Motor neuron (in vitro differentiated cells): ENCODE results near the gene FKRP. TPM values are rescaled to one million over a fixed set of nuclear protein-coding genes. Genes with fewer than 3 reads are reported as not detected.
"Not testable (repeated sequence)": the region's sequence is repeated elsewhere in the genome, so short reads cannot be mapped to it uniquely, and the experiment has no call there.

Experiments used
- ATAC-seq, 8 experiments: fragments of 200-7000 bp; cut with Tn5 transposase; replicated peaks in 6 of 8; 2 replicates each; pipeline ENCODE4 v1.8.0; 2021; ENCODE audit warnings: mild to moderate bottlenecking in 8 of 8, moderate library complexity in 8 of 8
- H3K27ac ChIP-seq, 2 donors: fragments of 250-450 bp; sonication (Bioruptor Pico); 2 replicates each; pipeline ENCODE4 v1.9.0; 2021; ENCODE audit warnings: antibody characterized with exemption in 2 of 2, mild to moderate bottlenecking in 2 of 2, moderate library complexity in 1 of 2
- H3K4me1 ChIP-seq, 2 donors: fragments of 250-450 bp; sonication (Bioruptor Pico); replicated peaks in 1 of 2; 2 replicates each; pipeline ENCODE4 v1.6.1; 2021; ENCODE audit warnings: antibody characterized with exemption in 2 of 2, mild to moderate bottlenecking in 2 of 2, moderate library complexity in 1 of 2
- H3K4me3 ChIP-seq, 5 donors: fragments of 250-450 bp; sonication (Bioruptor Pico); 2 replicates each; pipeline ENCODE4 v1.9.0; 2021; ENCODE audit warnings: antibody characterized with exemption in 5 of 5, mild to moderate bottlenecking in 5 of 5, moderate library complexity in 4 of 5
- WGBS, 10 experiments: fragments of 450-650 bp; shearing (Covaris generic); methylation state at CpG; one replicate each; pipeline ENCODE4 v1.0.0; 2022; 5-methylcytosine and 5-hydroxymethylcytosine counted together
- in situ Hi-C, 9 experiments: fragments of 400-800 bp; cut with MboI; loops; one replicate each; pipeline ENCODE4 v1.15.0; 2021; ENCODE audit warnings: low sequenced_read_pairs in 9 of 9, low pct_unique_long_range_greater_than_20kb in 2 of 9; ENCODE audit not compliant: unreplicated experiment in 9 of 9
- total RNA-seq, 8 experiments: library from RNA; unstranded; fragments of 300-600 nt; gene quantifications; 2 replicates each; pipeline versions ENCODE4 v1.2.3 to v1.2.4, GENCODE V29; 2022

Gene FKRP
- total RNA-seq, 8 experiments from 2014 or later: 10.7 to 32.8 (median 19.1) TPM

GRCh38 chr19:46759817-46760333 lies 14.0 kb downstream of the FKRP start:
- no peaks in the 10 kb centered on the region for H3K4me1 ChIP-seq
- 0 to 100% (median 74%) methylated on average over 1 to 4 of the region's 7 CpGs; no CpG with 5 or more reads in 4 of the 10 experiments for WGBS, 10 experiments
- in situ Hi-C loops: loop anchor here in 3 of 9 experiments (10.0 to 25.0 kb wide), 2 partner anchors 75 to 227 kb away; no protein-coding TSS in a partner anchor
- peak in 3 of 8 experiments; percentile 85 to 89 (median 89) for ATAC-seq
- no peak overlapping the region for H3K4me3 ChIP-seq
- H3K27ac ChIP-seq: no peak overlapping the region

DNA sequence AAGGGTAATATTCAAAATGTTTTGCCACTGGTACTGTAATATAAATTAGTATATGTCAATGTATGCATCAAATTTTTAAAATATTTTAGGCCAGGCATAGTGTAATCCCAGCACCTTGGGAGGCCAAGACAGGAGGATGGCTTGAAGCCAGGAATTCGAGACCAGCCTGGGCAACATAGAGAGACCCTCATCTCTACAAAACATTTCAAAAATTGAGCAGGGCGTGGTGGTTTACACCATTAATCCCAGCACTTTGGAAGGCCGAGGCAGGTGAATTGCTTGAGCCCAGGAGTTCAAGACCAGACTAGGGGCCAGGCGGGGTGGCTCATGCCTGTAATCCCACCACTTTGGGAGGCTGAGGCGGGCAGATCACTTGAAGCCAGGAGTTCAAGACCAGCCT lies 14.5 kb downstream of the FKRP start:
- Histone ChIP-seq H3K27ac (no peak overlapping the region), H3K4me3 (no peak overlapping the region), H3K4me1 (no peaks in the 10 kb centered on the region)
- in situ Hi-C loops: loop anchor here in 1 of 9 experiments (25.0 kb wide), 1 partner anchor 227 kb away; no protein-coding TSS in a partner anchor
- WGBS, 10 experiments: 63 to 100% (median 98%) methylated on average over 1 to 5 of the region's 5 CpGs; no CpG with 5 or more reads in 3 of the 10 experiments
- ATAC-seq: no peak

DNA sequence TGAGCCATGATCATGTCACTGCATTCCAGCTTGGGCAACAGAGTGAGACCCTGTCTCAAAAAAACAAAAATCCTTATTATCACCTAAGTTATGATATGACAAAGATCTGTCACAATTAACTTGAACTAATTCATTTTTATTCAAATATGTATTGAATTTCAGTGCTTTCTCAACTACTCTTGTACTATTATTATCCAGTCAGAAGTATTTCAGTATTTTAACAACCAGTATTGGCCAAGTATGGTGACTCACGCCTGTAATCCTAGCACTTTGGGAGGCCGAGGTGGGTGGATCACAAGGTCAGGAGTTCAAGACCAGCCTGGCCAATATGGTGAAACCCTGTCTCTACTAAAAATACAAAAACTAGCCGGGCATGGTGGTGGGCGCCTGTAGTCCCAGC lies 15.0 kb downstream of the FKRP start:
- H3K4me3 ChIP-seq, ATAC-seq, H3K4me1 ChIP-seq, H3K27ac ChIP-seq: not testable (repeated sequence)
- in situ Hi-C loops: loop anchor here in 1 of 9 experiments (25.0 kb wide), 1 partner anchor 226 kb away; no protein-coding TSS in a partner anchor
- WGBS, 10 experiments: 0 to 92% (median 80%) methylated on average over 1 to 2 of the region's 4 CpGs; no CpG with 5 or more reads in 5 of the 10 experiments

GRCh38 chr19:46761418-46761831 lies 15.6 kb downstream of the FKRP start:
- ATAC-seq: no peak
- no peaks in the 10 kb centered on the region for H3K4me1 ChIP-seq
- in situ Hi-C loops: loop anchor here in 1 of 9 experiments (25.0 kb wide), 1 partner anchor 226 kb away; no protein-coding TSS in a partner anchor
- 19 to 91% (median 75%) methylated on average over 1 to 5 of the region's 5 CpGs; no CpG with 5 or more reads in 1 of the 10 experiments for WGBS, 10 experiments
- no peak overlapping the region for H3K4me3 ChIP-seq
- no peak overlapping the region for H3K27ac ChIP-seq

GRCh38 chr19:46762245-46762890 lies 16.5 kb downstream of the FKRP start:
- Histone ChIP-seq H3K4me3 (no peak overlapping the region), H3K27ac (no peak overlapping the region), H3K4me1 (no peaks in the 10 kb centered on the region)
- peak in 2 of 8 experiments; percentile 6 to 34 for ATAC-seq
- in situ Hi-C loops: loop anchor here in 1 of 9 experiments (25.0 kb wide), 1 partner anchor 225 kb away; no protein-coding TSS in a partner anchor
- WGBS, 10 experiments: 53 to 88% (median 69%) methylated on average over 2 to 6 of the region's 6 CpGs; no CpG with 5 or more reads in 6 of the 10 experiments

DNA sequence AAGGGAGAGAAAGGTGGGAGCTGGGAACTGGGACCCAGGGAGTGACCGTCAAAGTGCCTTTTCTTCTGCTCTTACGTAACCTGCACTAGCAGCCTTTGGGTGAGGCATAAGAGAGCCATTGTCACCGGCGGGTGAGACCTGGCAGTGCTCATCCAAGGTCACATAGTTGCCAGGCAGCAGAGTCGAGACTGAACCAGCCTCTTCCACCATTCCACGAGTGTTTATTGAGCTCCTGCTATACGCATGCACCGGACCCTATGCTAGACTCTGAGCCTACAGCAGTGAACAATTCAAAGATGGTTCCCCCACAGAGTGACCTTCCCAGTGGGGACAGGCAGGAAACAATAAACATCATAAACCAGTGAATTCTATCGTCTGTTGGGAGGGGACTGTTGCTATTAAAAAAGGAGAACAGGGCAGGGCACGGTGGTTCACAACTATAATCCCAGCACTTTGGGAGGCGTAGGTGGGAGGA lies 19.0 kb downstream of the FKRP start:
- in situ Hi-C loops: loop anchor here in 1 of 9 experiments (25.0 kb wide), 1 partner anchor 222 kb away; no protein-coding TSS in a partner anchor
- Histone ChIP-seq H3K4me1 (no peaks in the 10 kb centered on the region), H3K4me3 (no peak overlapping the region), H3K27ac (no peak overlapping the region)
- WGBS, 10 experiments: 33 to 88% (median 80%) methylated on average over 1 to 7 of the region's 11 CpGs; no CpG with 5 or more reads in 3 of the 10 experiments
- peak in 3 of 8 experiments; percentile 19 to 49 (median 38) for ATAC-seq

DNA sequence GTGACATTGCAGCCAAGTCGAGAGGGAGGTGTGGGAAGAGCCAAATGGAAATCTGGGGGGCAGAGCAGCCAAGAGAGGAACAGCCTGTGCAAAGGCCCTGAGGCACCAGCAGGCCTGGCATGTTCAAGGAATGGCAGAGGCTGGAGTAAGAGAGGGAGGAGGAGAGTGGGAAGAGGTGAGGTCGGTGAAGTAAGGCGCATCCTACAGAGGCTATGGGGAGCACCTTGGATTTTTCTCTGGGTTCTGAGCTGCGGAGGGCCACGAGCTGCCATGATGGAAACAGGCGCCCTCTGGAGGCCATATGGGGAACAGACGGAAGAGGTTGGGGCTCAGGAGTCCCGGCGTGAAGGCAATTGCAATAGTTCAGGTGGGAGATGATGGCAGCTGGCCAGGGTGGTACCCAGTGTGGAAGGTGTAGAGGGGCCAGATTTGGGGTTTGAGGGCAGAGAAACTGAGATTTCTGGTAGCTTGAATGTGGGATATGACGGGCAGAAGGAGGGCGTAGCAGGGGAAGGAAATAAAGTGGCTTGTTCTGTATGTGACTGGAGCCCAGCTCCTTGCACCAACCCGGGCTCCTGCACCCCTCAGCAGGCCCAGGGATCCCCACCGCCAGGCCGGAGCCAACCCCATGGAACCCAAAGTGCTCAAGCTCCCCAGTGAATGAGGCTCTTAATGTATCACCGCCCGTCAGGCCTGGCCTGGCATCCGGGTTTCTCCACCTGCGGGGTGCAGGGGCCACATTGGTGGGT lies 20.9 kb downstream of the FKRP start:
- Histone ChIP-seq H3K27ac (no peak overlapping the region), H3K4me1 (no peaks in the 10 kb centered on the region), H3K4me3 (no peak overlapping the region)
- in situ Hi-C loops: loop anchor here in 1 of 9 experiments (25.0 kb wide), 1 partner anchor 221 kb away; no protein-coding TSS in a partner anchor
- peak in 2 of 8 experiments; percentile 57 to 74 for ATAC-seq
- 17 to 100% (median 66%) methylated on average over 2 to 11 of the region's 18 CpGs; no CpG with 5 or more reads in 3 of the 10 experiments for WGBS, 10 experiments

- in situ Hi-C loops: loop anchor here in 1 of 9 experiments (25.0 kb wide), 1 partner anchor 219 kb away; no protein-coding TSS in a partner anchor
- not testable (repeated sequence) for H3K4me3 ChIP-seq, ATAC-seq, H3K27ac ChIP-seq, H3K4me1 ChIP-seq
- WGBS, 10 experiments: 33 to 66% (median 37%) methylated on average over 1 to 4 of the region's 4 CpGs; no CpG with 5 or more reads in 6 of the 10 experiments
Measured at GRCh38 chr19:46768746-46769145, 22.9 kb downstream of the FKRP start.

- Histone ChIP-seq H3K4me3 (no peak overlapping the region), H3K27ac (no peak overlapping the region), H3K4me1 (no peaks in the 10 kb centered on the region)
- 44 to 95% (median 66%) methylated on average over 1 to 6 of the region's 12 CpGs; no CpG with 5 or more reads in 1 of the 10 experiments for WGBS, 10 experiments
- in situ Hi-C loops: loop anchor here in 1 of 9 experiments (25.0 kb wide), 1 partner anchor 215 kb away; no protein-coding TSS in a partner anchor
- ATAC-seq: peak in 1 of 8 experiments; percentile 4
Measured at GRCh38 chr19:46772170-46773017, 26.5 kb downstream of the FKRP start.

DNA sequence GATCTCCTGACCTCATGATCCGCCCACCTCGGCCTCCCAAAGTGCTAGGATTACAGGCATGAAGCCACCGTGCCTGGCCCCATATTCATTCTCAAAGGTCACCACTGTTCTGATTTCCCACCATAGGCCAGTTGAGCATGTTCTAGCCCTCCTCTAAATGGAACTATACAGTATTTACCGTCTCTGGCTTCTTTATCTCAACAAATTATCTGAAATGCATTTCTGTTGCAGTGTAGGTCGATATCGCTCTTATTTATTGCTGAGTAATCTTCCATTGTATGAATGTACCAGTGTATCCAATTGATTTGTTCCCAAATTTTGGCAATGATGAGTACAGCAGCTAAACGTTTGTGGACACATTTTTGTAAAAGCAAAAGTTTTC lies 27.2 kb downstream of the FKRP start:
- Histone ChIP-seq H3K4me1 (no peaks in the 10 kb centered on the region), H3K4me3 (no peak overlapping the region), H3K27ac (no peak overlapping the region)
- in situ Hi-C loops: loop anchor here in 1 of 9 experiments (25.0 kb wide), 1 partner anchor 214 kb away; no protein-coding TSS in a partner anchor
- no peak for ATAC-seq
- 40 to 93% (median 68%) methylated on average over 2 to 7 of the region's 7 CpGs; no CpG with 5 or more reads in 2 of the 10 experiments for WGBS, 10 experiments

DNA sequence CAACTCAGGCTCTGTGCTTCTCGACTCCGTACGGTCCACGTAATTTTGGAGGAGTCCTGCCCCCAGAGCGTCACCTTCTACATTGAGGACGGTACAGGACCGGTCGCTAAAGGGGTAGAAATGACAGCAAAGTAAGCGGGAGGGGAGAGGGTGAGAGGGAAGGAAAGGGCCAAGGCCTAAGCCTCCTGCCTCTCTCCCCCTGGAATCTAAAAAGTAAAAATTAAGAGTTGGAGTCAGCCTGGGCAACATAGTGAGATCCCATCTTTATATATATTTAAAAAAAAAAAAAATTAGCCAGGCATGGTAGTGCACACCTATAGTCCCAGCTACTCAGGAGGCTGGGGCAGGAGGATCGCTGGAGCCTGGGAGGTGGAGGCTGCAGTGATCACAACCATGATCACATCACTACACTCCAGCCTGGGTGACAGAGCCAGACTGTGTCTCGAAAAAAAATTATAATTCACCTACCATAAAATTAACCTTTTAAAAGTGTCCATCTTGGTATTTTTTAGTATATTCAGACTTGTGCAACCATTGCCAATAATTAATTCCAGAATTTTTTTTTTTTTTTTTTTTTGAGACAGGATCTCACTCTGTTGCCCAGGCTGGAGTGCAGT lies 29.9 kb downstream of the FKRP start:
- in situ Hi-C loops: no loop called here
- H3K27ac ChIP-seq: no peak overlapping the region
- H3K4me1 ChIP-seq: no peaks in the 10 kb centered on the region
- 71 to 100% (median 97%) methylated on average over 1 to 11 of the region's 11 CpGs; no CpG with 5 or more reads in 1 of the 10 experiments for WGBS, 10 experiments
- H3K4me3 ChIP-seq: no peak overlapping the region
- ATAC-seq: peak in 1 of 8 experiments; percentile 4
